Naive thymus-derived CD4-positive, alpha-beta T cell (primary cell): Measurements from ENCODE around the gene AGFG2. TPM values are rescaled to one million over a fixed set of nuclear protein-coding genes. Genes with fewer than 3 reads are reported as not detected.
"Not testable (repeated sequence)": the region's sequence is repeated elsewhere in the genome, so short reads cannot be mapped to it uniquely, and the experiment has no call there.

Experiments
- ATAC-seq: fragments of 150-1000 bp; cut with Tn5 transposase; 2 replicates; pipeline ENCODE4 v1.10.0; 2021; ENCODE audit warnings: mild to moderate bottlenecking, moderate library complexity
- CTCF ChIA-PET: fragments of 350-600 bp; sonication (Branson Sonifier 250); formaldehyde crosslinking; loops from one replicate; lab custom pipeline; 2021; ENCODE audit warnings: antibody characterized with exemption; lab: Charles Lee
- POLR2A ChIA-PET: fragments of 350-600 bp; sonication (Branson Sonifier 250); formaldehyde crosslinking; loops from one replicate; lab custom pipeline; 2021; ENCODE audit warnings: antibody characterized with exemption, inconsistent platforms; lab: Charles Lee
- DNase-seq, 9 donors: peaks; one replicate each; pipeline versions ENCODE4 v3.0.0 to v3.0.0-alpha.2; 2020 to 2022; ENCODE audit warnings: mixed read lengths in 1 of 9
- H3K27ac ChIP-seq: one replicate; pipeline ENCODE4 v1.7.0; 2013; ENCODE audit warnings: mild to moderate bottlenecking, low read depth, low read length, moderate library complexity
- H3K27me3 ChIP-seq, 2 donors: one replicate each; pipeline ENCODE4 v1.7.0; 2013; ENCODE audit warnings: low read length in 2 of 2, mild to moderate bottlenecking in 2 of 2, moderate library complexity in 2 of 2; ENCODE audit not compliant: control insufficient read depth in 2 of 2, insufficient read depth in 2 of 2
- H3K36me3 ChIP-seq, 3 experiments: 1 replicate in 2 of 3; 2 replicates in 1 of 3; pipeline ENCODE4 v1.7.0; 2013; ENCODE audit warnings: low read length in 3 of 3, mild to moderate bottlenecking in 3 of 3, moderate library complexity in 1 of 3; ENCODE audit not compliant: insufficient read depth in 3 of 3, control insufficient read depth in 2 of 3
- H3K4me1 ChIP-seq, 2 donors: one replicate each; pipeline ENCODE4 v1.7.0; 2013; ENCODE audit warnings: low read length in 2 of 2, mild to moderate bottlenecking in 2 of 2, moderate library complexity in 1 of 2; ENCODE audit not compliant: control insufficient read depth in 2 of 2, insufficient read depth in 2 of 2
- H3K4me3 ChIP-seq: 2 replicates; pipeline ENCODE4 v1.7.0; 2013; ENCODE audit warnings: mild to moderate bottlenecking, low read length
- H3K9me3 ChIP-seq, 3 experiments: 1 replicate in 2 of 3; 2 replicates in 1 of 3; pipeline ENCODE4 v1.7.0; 2013; ENCODE audit warnings: low read length in 3 of 3; ENCODE audit not compliant: control insufficient read depth in 2 of 3
- H3K27ac Mint-ChIP-seq, 9 donors: one replicate each; pipeline ENCODE4 v1.8.0; 2020 to 2022; ENCODE audit warnings: mixed read lengths in 9 of 9, mild to moderate bottlenecking in 8 of 9, moderate library complexity in 5 of 9, inconsistent platforms in 2 of 9
- H3K27me3 Mint-ChIP-seq, 5 donors: one replicate each; pipeline ENCODE4 v1.8.0; 2021 to 2022; ENCODE audit warnings: mixed read lengths in 5 of 5, mild to moderate bottlenecking in 1 of 5
- H3K36me3 Mint-ChIP-seq, 5 donors: one replicate each; pipeline ENCODE4 v1.8.0; 2020 to 2022; ENCODE audit warnings: mixed read lengths in 5 of 5, mild to moderate bottlenecking in 3 of 5, inconsistent platforms in 1 of 5
- H3K4me1 Mint-ChIP-seq, 7 donors: one replicate each; pipeline ENCODE4 v1.8.0; 2020 to 2022; ENCODE audit warnings: mixed read lengths in 7 of 7, mild to moderate bottlenecking in 3 of 7, inconsistent platforms in 1 of 7
- H3K4me3 Mint-ChIP-seq, 10 donors: one replicate each; pipeline ENCODE4 v1.8.0; 2020 to 2022; ENCODE audit warnings: mild to moderate bottlenecking in 10 of 10, mixed read lengths in 10 of 10, moderate library complexity in 6 of 10, inconsistent platforms in 2 of 10
- H3K9me3 Mint-ChIP-seq, 11 donors: one replicate each; pipeline ENCODE4 v1.8.0; 2020 to 2022; ENCODE audit warnings: mixed read lengths in 11 of 11, mild to moderate bottlenecking in 4 of 11, inconsistent platforms in 1 of 11, moderate library complexity in 1 of 11
- intact Hi-C, 2 donors: fragments of 100-400 bp; cut with micrococcal nuclease; formaldehyde crosslinking; loops; one replicate each; pipeline ENCODE4 v1.15.1; 2023
- polyA plus RNA-seq, 2 donors: library from polyadenylated mRNA; unstranded; fragments of 300-500 nt; fragmentation: Illumina TruSeq; gene quantifications; one replicate each; pipeline ENCODE4 v1.2.3, GENCODE V29; 2021
- total RNA-seq, 6 experiments: library from RNA in 5 of 6; stranded (reverse) in 5 of 6; gene quantifications; 1 replicate in 5 of 6; 2 replicates in 1 of 6; pipeline ENCODE4 v1.2.3 and lab custom pipeline; 2021 to 2026

The AGFG2 gene
- total and polyA plus RNA-seq, 7 experiments from 2014 or later: 5.7 to 42.4 (median 23.2) TPM

DNA sequence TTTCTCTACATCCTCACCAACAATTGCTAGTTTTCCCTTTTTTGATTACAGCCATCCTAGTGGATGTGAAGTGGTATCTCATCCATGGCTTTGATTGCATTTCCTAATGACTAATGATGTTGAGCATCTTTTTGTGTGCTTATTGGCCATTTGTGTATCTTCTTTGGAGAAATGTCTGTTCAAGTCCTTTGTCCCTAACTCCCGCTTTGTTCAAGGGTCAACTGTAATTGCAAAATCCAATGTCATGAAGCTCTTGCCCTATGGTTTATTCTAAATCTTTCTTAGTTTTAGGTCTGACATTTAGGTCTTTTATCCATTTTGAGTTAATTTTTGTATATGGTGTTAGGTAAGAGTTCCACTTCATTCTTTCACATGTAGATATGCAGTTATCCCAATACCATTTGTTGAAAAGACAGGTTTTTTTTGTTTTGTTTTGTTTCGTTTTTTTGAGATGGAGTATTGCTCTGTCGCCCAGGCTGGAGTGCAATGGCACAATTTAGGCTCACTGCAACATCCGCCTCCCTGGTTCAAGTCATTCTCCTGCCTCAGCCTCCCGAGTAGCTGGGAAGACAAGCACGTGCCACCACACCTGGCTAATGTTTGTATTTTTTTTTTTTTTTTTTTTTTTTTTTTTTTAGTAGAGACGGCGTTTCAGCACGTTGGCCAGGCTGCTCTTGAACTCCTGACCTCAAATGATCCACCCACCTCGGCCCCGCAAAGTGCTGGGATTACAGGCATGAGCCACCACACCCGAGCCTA lies 10.7 kb upstream of the AGFG2 start:
- POLR2A ChIA-PET: interaction anchor here (0.7 to 0.8 kb wide), 2 partner anchors 19 to 23 kb away, joined by 3 read pairs; no protein-coding TSS in a partner anchor
- H3K27me3 Mint-ChIP-seq, DNase-seq, H3K36me3 ChIP-seq, H3K27ac ChIP-seq, H3K4me3 Mint-ChIP-seq, H3K4me1 Mint-ChIP-seq, ATAC-seq, H3K9me3 Mint-ChIP-seq, H3K9me3 ChIP-seq, H3K36me3 Mint-ChIP-seq, H3K27me3 ChIP-seq, H3K27ac Mint-ChIP-seq, intact Hi-C loops, H3K4me1 ChIP-seq, H3K4me3 ChIP-seq: not testable (repeated sequence)
- CTCF ChIA-PET: interaction anchor here (0.6 kb wide), 1 partner anchor 1168 kb away, joined by 8 read pairs; no protein-coding TSS in a partner anchor

DNA sequence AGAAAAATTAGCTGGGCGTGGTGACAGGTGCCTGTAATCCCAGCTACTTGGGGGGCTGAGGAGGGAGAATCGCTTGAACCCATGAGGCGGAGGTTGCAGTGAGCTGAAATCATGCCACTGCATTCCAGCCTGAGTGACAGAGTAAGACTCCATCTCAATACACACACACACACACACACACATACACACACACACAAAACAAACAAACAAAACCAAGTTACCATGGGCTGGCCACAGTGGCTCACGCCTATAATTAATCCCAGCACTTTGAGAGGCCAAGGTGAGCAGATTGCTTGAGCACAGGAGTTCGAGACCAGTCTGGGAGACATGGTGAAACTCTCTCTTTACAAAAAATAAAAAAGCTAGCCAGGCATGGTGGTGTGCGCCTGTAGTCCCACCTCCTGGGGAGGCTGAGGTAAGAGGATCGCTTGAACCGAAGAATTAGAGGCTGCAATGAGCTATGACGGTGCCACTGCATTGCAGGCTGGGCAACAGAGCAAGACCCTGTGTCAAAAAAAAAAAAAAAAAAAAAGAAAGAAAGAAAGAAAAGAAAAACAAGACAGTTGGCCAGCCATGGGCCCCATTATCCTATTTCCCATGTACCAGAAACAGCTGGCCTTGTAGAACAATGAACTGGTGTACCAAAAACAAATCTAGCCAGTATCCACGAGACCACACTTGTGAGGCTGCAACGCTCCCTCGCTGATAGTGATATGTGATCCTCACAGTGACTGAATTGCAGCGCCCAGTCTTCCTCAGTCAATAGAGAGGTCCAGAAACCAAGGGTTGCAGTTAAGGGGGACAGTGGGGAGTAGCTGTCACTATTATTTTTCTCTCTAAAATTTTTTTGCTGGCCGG lies 6.6 kb upstream of the AGFG2 start:
- peak overlapping the region in 1 of 9 donors; percentile 59 for H3K27ac Mint-ChIP-seq
- ChIA-PET POLR2A (interaction anchor here (0.9 kb wide), 1 partner anchor 16 kb away, joined by 3 read pairs; no protein-coding TSS in a partner anchor), CTCF (interaction anchor here (0.6 kb wide), 1 partner anchor 113 kb away, joined by 9 read pairs; no protein-coding TSS in a partner anchor)
- H3K36me3 Mint-ChIP-seq: no peaks in the 10 kb centered on the region
- H3K4me3 Mint-ChIP-seq: no peak overlapping the region
- no peaks in the 10 kb centered on the region for H3K27me3 Mint-ChIP-seq
- H3K4me1 Mint-ChIP-seq: peaks cover 0 to 4% (median 0%) of the 10 kb centered on the region in 7 donors
- Histone ChIP-seq H3K4me3 (no peak overlapping the region), H3K4me1 (no peaks in the 10 kb centered on the region), H3K27me3 (no peaks in the 10 kb centered on the region), H3K36me3 (no peaks in the 10 kb centered on the region), H3K9me3 (no peaks in the 10 kb centered on the region), H3K27ac (no peak overlapping the region)
- no peak for ATAC-seq
- H3K9me3 Mint-ChIP-seq: peaks cover 0 to 2% (median 0%) of the 10 kb centered on the region in 11 donors
- intact Hi-C loops: no loop called here
- DNase-seq: no peak

DNA sequence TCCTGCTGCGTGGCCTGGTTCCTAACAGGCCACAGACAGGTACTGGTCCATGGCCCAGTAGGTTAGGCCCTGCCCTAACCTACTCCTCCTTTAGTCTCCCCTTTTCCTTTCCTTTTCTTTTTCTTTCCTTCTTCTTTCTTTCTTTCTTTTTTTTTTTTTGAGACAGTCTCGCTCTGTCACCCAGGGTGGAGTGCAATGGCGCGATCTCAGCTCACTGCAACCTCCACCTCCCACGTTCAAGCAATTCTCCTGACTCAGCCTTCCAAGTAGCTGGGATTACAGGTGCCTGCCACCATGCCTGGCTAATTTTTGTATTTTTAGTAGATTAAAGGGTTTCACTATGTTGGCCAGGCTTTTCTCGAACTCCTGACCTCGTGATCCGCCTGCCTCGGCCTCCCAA lies 3.0 kb upstream of the AGFG2 start:
- H3K9me3 Mint-ChIP-seq, H3K4me3 ChIP-seq, H3K27me3 ChIP-seq, H3K27me3 Mint-ChIP-seq, H3K27ac ChIP-seq, H3K36me3 ChIP-seq, DNase-seq, CTCF ChIA-PET, H3K36me3 Mint-ChIP-seq, H3K9me3 ChIP-seq, ATAC-seq, H3K27ac Mint-ChIP-seq: not testable (repeated sequence)
- POLR2A ChIA-PET: interaction anchor here (1.3 to 1.8 kb wide), 2 partner anchors 18 to 43 kb away, joined by 5 read pairs; no protein-coding TSS in a partner anchor
- Mint-ChIP-seq H3K4me3 (peak overlapping the region in 1 of 10 donors; percentile 45), H3K4me1 (peaks cover 1 to 25% (median 21%) of the 10 kb centered on the region in 7 donors)
- intact Hi-C loops: loop anchor here in 1 of 2 donors (5.0 kb wide), 1 partner anchor 706 kb away; no protein-coding TSS in a partner anchor
- peaks cover 15 to 18% of the 10 kb centered on the region in 2 donors for H3K4me1 ChIP-seq

DNA sequence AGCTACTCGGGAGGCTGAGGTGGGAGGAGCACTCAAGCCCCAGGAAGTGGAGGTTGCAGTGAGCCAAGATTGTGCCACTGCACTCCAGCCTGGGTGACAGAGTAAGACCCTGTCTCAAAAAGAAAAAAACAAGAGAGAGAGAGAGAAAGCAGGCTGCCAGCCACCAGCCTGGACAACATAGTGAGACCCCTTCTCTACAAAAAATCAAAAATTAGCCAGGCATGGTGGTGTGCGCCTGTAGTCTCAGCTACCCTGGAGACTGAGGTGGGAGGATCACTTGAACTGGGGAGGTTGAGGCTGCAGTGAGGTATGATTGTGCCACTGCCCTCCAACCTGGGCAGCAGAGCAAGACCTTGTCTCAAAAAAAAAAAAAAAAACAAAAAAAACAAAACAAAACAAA lies 2.3 kb upstream of the AGFG2 start:
- POLR2A ChIA-PET: interaction anchor here (0.6 to 4.4 kb wide), 3 partner anchors 8 to 142 kb away, joined by 3 to 32 read pairs (median 3); no protein-coding TSS in a partner anchor
- H3K9me3 Mint-ChIP-seq, ATAC-seq, H3K36me3 ChIP-seq, DNase-seq, H3K27me3 Mint-ChIP-seq, CTCF ChIA-PET, H3K36me3 Mint-ChIP-seq, H3K4me3 ChIP-seq, H3K27me3 ChIP-seq, H3K27ac ChIP-seq, H3K9me3 ChIP-seq: not testable (repeated sequence)
- intact Hi-C loops: loop anchor here in 1 of 2 donors (5.0 kb wide), 1 partner anchor 706 kb away; no protein-coding TSS in a partner anchor
- peaks cover 8 to 32% (median 28%) of the 10 kb centered on the region in 7 donors for H3K4me1 Mint-ChIP-seq
- peak overlapping the region in 1 of 9 donors; percentile 40 for H3K27ac Mint-ChIP-seq
- H3K4me1 ChIP-seq: peaks cover 20 to 24% of the 10 kb centered on the region in 2 donors
- H3K4me3 Mint-ChIP-seq: peak overlapping the region in 1 of 10 donors; percentile 45

DNA sequence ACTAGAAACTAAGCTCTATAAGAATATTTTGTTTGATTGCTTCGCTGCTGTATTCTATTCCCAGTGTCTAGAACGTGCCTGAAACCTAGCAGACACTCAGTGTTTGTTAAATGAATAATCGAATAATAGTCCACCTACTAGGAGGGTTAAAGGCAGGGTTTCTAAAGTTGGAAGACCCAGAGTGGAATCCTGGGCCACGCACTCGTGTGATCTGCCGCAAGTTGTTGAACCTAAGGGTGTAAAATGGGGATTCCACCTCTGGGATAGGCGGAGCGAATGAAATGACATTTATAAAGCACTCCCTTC lies 702 bp upstream of the AGFG2 start:
- Mint-ChIP-seq H3K27me3 (peaks cover 0 to 2% (median 0%) of the 10 kb centered on the region in 5 donors), H3K4me1 (peaks cover 21 to 48% (median 42%) of the 10 kb centered on the region in 7 donors), H3K36me3 (peaks cover 0 to 9% (median 0%) of the 10 kb centered on the region in 5 donors), H3K4me3 (peak overlapping the region; percentile 85 to 100 (median 96)), H3K27ac (peak overlapping the region; percentile 72 to 97 (median 89)), H3K9me3 (no peaks in the 10 kb centered on the region)
- H3K27me3 ChIP-seq: no peaks in the 10 kb centered on the region
- ATAC-seq (no peak), DNase-seq (no peak)
- no peaks in the 10 kb centered on the region for H3K9me3 ChIP-seq
- H3K27ac ChIP-seq: peak overlapping the region; percentile 64
- intact Hi-C loops: loop anchor here (1.0 to 5.0 kb wide), 5 partner anchors 22 to 704 kb away; partner anchors contain the start of gene MEPCE (in 1 of the 2)
- peaks cover 0 to 3% (median 0%) of the 10 kb centered on the region in 3 experiments for H3K36me3 ChIP-seq
- H3K4me3 ChIP-seq: peak overlapping the region; percentile 48
- ChIA-PET POLR2A (interaction anchor here (1.0 to 4.4 kb wide), 7 partner anchors 11 to 61 kb away, joined by 3 to 32 read pairs (median 5); partner anchors contain the start of genes FBXO24 and LRCH4), CTCF (interaction anchor here (1.5 kb wide), 1 partner anchor 59 kb away, joined by 3 read pairs; the partner anchor contains the start of gene TSC22D4)
- peaks cover 24 to 34% of the 10 kb centered on the region in 2 donors for H3K4me1 ChIP-seq
